HepG2 (cell line): ENCODE results near the gene PLEKHG4B.

ENCODE experiments used
- EZH2 ChIP-seq: conservative IDR thresholded peaks from 2 replicates; pipeline ENCODE4 v1.6.1; 2012; ENCODE audit warnings: mild to moderate bottlenecking, low read depth, low read length, moderate library complexity
- HNRNPH1 ChIP-seq: fragments of 200-400 bp; formaldehyde crosslinking; optimal IDR thresholded peaks from 2 replicates; pipeline ENCODE3; 2017; ENCODE audit warnings: mild to moderate bottlenecking, low read depth, low read length
- POLR2A ChIP-seq, 2 experiments: IDR thresholded peaks; 2 replicates each; pipeline ENCODE4 v1.6.1; 2011; ENCODE audit warnings: low read depth in 2 of 2, low read length in 2 of 2, mild to moderate bottlenecking in 1 of 2, moderate library complexity in 1 of 2; ENCODE audit not compliant: insufficient read depth in 1 of 2
- SMC3 ChIP-seq: IDR thresholded peaks from 2 replicates; pipeline ENCODE4 v1.6.1; 2011; ENCODE audit warnings: low read length, improper control_type of control experiment
- TBP ChIP-seq: sonication (generic); formaldehyde crosslinking; IDR thresholded peaks from 2 replicates; pipeline ENCODE4 v1.5.0; 2020; ENCODE audit warnings: missing genetic modification reagents
- TMF1 ChIP-seq: sonication (generic); formaldehyde crosslinking; IDR thresholded peaks from 2 replicates; pipeline ENCODE4 v1.8.1; 2022; ENCODE audit warnings: low read depth, missing genetic modification reagents
- ZFP36L2 ChIP-seq: sonication (generic); formaldehyde crosslinking; IDR thresholded peaks from 2 replicates; pipeline ENCODE4 v1.4.0; 2020; ENCODE audit warnings: missing genetic modification reagents
- ZGPAT ChIP-seq: IDR thresholded peaks from 2 replicates; pipeline ENCODE4 v1.6.1; 2016; ENCODE audit warnings: mild to moderate bottlenecking
- ZNF484 ChIP-seq: sonication (generic); formaldehyde crosslinking; IDR thresholded peaks from 2 replicates; pipeline ENCODE4 v1.5.1; 2020; ENCODE audit warnings: mild to moderate bottlenecking, low read depth, missing genetic modification reagents, borderline replicate concordance
- ZNF510 ChIP-seq: sonication (generic); formaldehyde crosslinking; IDR thresholded peaks from 2 replicates; pipeline ENCODE4 v1.4.0; 2020; ENCODE audit warnings: low read depth, mild to moderate bottlenecking, missing genetic modification reagents
- ZNF83 ChIP-seq: sonication (generic); formaldehyde crosslinking; IDR thresholded peaks from 2 replicates; pipeline ENCODE4 v1.4.0; 2020; ENCODE audit warnings: missing genetic modification reagents, mild to moderate bottlenecking, borderline replicate concordance
- TF ChIP-seq, protein P1 (sequence below): sonication (generic); formaldehyde crosslinking; IDR thresholded peaks from 2 replicates; pipeline ENCODE4 v1.5.0; 2020; ENCODE audit warnings: mild to moderate bottlenecking, missing genetic modification reagents, moderate library complexity
- TF ChIP-seq, protein P2 (sequence below): sonication (generic); formaldehyde crosslinking; IDR thresholded peaks from 2 replicates; pipeline ENCODE4 v1.9.0; 2021; ENCODE audit warnings: missing genetic modification reagents, borderline replicate concordance

GRCh38 chr5:74503-75109 is 17.4 kb upstream of the PLEKHG4B start:
- TF ChIP-seq ZNF484 (CRISPR knock-in tag) (no peak), EZH2 (no peak; the same call in 1 of the 2 replicates), TMF1 (CRISPR knock-in tag) (no peak), SMC3 (no peak), POLR2A (IDR thresholded peaks at IDR 0.05; ENCODE audit: insufficient read depth in 1 of 2, low read depth in 2 of 2, low read length in 2 of 2) (no peak), ZGPAT (CRISPR knock-in tag) (no peak), TBP (no peak), HNRNPH1 (no peak), ZFP36L2 (CRISPR knock-in tag) (no peak), ZNF510 (CRISPR knock-in tag) (no peak), ZNF83 (CRISPR knock-in tag) (no peak)
- TF ChIP-seq, protein P1, sequence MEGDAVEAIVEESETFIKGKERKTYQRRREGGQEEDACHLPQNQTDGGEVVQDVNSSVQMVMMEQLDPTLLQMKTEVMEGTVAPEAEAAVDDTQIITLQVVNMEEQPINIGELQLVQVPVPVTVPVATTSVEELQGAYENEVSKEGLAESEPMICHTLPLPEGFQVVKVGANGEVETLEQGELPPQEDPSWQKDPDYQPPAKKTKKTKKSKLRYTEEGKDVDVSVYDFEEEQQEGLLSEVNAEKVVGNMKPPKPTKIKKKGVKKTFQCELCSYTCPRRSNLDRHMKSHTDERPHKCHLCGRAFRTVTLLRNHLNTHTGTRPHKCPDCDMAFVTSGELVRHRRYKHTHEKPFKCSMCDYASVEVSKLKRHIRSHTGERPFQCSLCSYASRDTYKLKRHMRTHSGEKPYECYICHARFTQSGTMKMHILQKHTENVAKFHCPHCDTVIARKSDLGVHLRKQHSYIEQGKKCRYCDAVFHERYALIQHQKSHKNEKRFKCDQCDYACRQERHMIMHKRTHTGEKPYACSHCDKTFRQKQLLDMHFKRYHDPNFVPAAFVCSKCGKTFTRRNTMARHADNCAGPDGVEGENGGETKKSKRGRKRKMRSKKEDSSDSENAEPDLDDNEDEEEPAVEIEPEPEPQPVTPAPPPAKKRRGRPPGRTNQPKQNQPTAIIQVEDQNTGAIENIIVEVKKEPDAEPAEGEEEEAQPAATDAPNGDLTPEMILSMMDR (CRISPR knock-in tag): no peak
- TF ChIP-seq, protein P2, sequence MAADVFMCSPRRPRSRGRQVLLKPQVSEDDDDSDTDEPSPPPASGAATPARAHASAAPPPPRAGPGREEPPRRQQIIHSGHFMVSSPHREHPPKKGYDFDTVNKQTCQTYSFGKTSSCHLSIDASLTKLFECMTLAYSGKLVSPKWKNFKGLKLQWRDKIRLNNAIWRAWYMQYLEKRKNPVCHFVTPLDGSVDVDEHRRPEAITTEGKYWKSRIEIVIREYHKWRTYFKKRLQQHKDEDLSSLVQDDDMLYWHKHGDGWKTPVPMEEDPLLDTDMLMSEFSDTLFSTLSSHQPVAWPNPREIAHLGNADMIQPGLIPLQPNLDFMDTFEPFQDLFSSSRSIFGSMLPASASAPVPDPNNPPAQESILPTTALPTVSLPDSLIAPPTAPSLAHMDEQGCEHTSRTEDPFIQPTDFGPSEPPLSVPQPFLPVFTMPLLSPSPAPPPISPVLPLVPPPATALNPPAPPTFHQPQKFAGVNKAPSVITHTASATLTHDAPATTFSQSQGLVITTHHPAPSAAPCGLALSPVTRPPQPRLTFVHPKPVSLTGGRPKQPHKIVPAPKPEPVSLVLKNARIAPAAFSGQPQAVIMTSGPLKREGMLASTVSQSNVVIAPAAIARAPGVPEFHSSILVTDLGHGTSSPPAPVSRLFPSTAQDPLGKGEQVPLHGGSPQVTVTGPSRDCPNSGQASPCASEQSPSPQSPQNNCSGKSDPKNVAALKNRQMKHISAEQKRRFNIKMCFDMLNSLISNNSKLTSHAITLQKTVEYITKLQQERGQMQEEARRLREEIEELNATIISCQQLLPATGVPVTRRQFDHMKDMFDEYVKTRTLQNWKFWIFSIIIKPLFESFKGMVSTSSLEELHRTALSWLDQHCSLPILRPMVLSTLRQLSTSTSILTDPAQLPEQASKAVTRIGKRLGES: no peak
